Measurements from ENCODE around the gene BANP. TPM values are rescaled to one million over a fixed set of nuclear protein-coding genes. Genes with fewer than 3 reads are reported as not detected.

The BANP gene
- total and polyA plus RNA-seq, 12 donors = 10.4 to 29.8 (median 21.7) TPM

GRCh38 chr16:87955302-87956097, 4.3 kb downstream of the BANP start:
- intact Hi-C loops (cut with DNase I) = no loop called here
- H3K9me3 ChIP-seq (replicated peaks in 1 of 3) = no peaks in the 10 kb centered on the region
- H3K27ac ChIP-seq = peak overlapping the region in 2 of 5 donors; percentile 75 to 96
- peaks cover 8 to 51% of the 10 kb centered on the region in 2 donors for H3K4me1 ChIP-seq (replicated peaks in 1 of 2)
- DNase-seq = no peak
- no peaks in the 10 kb centered on the region for H3K27me3 ChIP-seq
- TF ChIP-seq CTCF (IDR thresholded peaks at IDR 0.05) (no peak), POLR2A (IDR thresholded peaks at IDR 0.05) (no peak)
- 72 to 78% (median 74%) methylated on average over 15 to 18 of the region's 18 CpGs for WGBS, 4 donors
- H3K36me3 ChIP-seq (replicated peaks in 1 of 2) = no peaks in the 10 kb centered on the region
- no peak overlapping the region for H3K4me3 ChIP-seq

GRCh38 chr16:87956098-87956364, 4.8 kb downstream of the BANP start:
- Histone ChIP-seq H3K9me3 (replicated peaks in 1 of 3) (no peaks in the 10 kb centered on the region), H3K27ac (peak overlapping the region in 2 of 5 donors; percentile 75 to 96), H3K4me1 (replicated peaks in 1 of 2) (peaks cover 8 to 51% of the 10 kb centered on the region in 2 donors), H3K36me3 (replicated peaks in 1 of 2) (no peaks in the 10 kb centered on the region), H3K4me3 (no peak overlapping the region), H3K27me3 (no peaks in the 10 kb centered on the region)
- TF ChIP-seq POLR2A (IDR thresholded peaks at IDR 0.05) (no peak), CTCF (IDR thresholded peaks at IDR 0.05) (no peak)
- WGBS, 4 donors = 59 to 72% (median 67%) methylated on average over 2 to 3 of the region's 3 CpGs
- intact Hi-C loops (cut with DNase I) = no loop called here
- no peak for DNase-seq

- intact Hi-C loops (cut with DNase I) = no loop called here
- Histone ChIP-seq H3K36me3 (replicated peaks in 1 of 2) (no peaks in the 10 kb centered on the region), H3K9me3 (replicated peaks in 1 of 3) (no peaks in the 10 kb centered on the region), H3K27me3 (no peaks in the 10 kb centered on the region), H3K27ac (peak overlapping the region in 2 of 5 donors; percentile 75 to 96), H3K4me1 (replicated peaks in 1 of 2) (peaks cover 8 to 51% of the 10 kb centered on the region in 2 donors), H3K4me3 (peak overlapping the region in 1 of 4 donors; percentile 6)
- TF ChIP-seq POLR2A (IDR thresholded peaks at IDR 0.05) (no peak), CTCF (IDR thresholded peaks at IDR 0.05) (no peak)
- WGBS, 4 donors = 53 to 67% (median 54%) methylated on average over 19 to 30 of the region's 30 CpGs
- peak in 3 of 7 donors; percentile 35 to 80 (median 38) for DNase-seq
Observed at GRCh38 chr16:87956365-87957231, 5.4 kb downstream of the BANP start.

GRCh38 chr16:87957296-87958094, 6.3 kb downstream of the BANP start:
- 91 to 93% (median 91%) methylated on average over 23 to 34 of the region's 34 CpGs for WGBS, 4 donors
- H3K4me1 ChIP-seq (replicated peaks in 1 of 2) = peaks cover 3 to 46% of the 10 kb centered on the region in 2 donors
- TF ChIP-seq CTCF (IDR thresholded peaks at IDR 0.05) (no peak), POLR2A (IDR thresholded peaks at IDR 0.05) (no peak)

More at GRCh38 chr16:87957296-87958094, 6.3 kb downstream of the BANP start:
- intact Hi-C loops (cut with DNase I) = no loop called here
- no peak overlapping the region for H3K27ac ChIP-seq
- H3K9me3 ChIP-seq (replicated peaks in 1 of 3) = no peaks in the 10 kb centered on the region
- DNase-seq = no peak
- no peaks in the 10 kb centered on the region for H3K27me3 ChIP-seq
- H3K36me3 ChIP-seq (replicated peaks in 1 of 2) = no peaks in the 10 kb centered on the region
- H3K4me3 ChIP-seq = no peak overlapping the region
